Activated CD4-positive, alpha-beta T cell treated with anti-CD3 and anti-CD28 coated beads for 24 hours (primary cell): ENCODE results near the gene RNF144A.

Experiments
- DNase-seq, 2 donors: peaks; one replicate each; pipeline ENCODE4 v3.0.0-alpha.2; 2020; ENCODE audit warnings: low read depth in 2 of 2

The RNF144A gene

DNA sequence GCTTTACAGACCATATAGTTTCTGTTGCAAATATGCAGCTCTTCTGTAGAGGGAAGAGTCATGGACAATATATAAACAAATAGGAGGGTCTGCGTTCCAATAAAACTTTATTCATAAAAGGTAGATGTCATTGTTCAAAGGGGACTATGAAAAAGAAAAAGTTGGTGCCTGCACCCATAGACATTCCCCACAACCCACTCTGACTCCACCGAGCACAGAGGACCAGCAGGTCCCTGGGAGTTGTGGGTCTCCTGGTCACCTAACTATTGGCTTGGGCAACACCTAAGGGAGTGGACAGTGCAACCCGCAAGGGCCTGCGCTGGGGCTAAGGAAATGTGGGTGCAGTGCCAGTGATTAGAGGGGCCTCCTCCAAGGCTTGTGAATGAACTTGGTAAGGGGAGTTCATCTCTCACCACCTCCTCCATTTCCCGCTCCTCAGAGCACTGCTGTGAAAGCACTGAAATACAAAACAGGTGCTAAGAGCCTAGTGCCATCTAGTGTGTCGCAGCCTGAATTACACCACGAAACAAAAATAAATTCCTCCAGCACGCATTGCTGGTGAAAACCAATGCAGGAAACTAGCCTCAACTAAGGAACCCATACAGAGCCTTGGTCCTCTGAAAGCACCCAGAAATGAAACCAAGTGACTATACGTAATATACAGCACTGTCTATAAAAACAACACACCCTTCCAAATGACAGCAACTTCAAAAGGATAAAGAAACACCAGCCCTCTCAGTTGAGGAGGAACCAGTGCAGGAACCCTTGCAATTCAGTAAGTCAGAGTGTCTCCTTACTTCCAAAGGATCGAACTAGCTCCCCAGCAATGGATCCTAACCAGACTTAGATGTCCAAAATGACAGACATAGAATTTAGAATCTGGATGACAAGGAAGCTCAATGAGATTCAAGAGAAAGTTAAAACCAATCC is 166.6 kb downstream of the RNF144A start:
- DNase-seq, result no peak

DNA sequence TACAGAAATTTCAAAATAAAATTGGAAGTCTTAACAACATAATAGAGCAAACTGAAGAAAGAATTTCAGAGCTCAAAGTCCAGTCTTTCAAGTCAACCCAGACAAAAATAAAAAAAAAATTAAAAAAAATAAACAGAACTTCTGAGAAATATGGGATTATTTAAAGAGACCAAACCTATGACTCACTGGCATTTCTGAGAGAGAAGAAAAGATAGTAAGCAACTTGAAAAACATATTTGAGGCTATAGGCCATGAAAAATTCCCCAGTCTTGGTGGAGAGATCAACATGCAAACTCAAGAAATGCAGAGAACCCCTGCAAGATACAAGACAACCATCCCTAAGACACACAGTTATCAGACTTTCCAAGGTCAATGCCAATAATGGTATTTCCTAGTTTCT is 167.4 kb downstream of the RNF144A start:
- no peak for DNase-seq

DNA sequence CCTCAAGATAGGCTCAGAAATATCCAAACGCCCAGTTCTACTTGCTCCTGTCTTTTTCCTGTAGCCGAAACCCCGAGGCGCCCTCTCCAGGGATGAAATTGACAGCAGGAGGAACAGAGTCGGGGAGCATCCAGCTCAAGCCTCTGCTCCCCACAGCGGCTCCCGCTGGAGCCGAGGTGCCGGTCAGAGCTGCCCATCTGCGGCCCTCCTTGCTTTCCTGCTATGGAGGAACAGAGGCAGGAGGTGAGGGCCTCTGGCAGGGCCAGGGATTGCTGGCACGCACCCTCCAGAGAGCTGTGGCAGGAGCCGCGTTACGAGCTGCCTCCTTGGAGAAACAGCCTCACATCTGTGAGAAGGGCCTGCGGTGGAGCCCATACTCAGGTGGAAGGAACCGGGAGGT is 172.1 kb downstream of the RNF144A start:
- no peak for DNase-seq

DNA sequence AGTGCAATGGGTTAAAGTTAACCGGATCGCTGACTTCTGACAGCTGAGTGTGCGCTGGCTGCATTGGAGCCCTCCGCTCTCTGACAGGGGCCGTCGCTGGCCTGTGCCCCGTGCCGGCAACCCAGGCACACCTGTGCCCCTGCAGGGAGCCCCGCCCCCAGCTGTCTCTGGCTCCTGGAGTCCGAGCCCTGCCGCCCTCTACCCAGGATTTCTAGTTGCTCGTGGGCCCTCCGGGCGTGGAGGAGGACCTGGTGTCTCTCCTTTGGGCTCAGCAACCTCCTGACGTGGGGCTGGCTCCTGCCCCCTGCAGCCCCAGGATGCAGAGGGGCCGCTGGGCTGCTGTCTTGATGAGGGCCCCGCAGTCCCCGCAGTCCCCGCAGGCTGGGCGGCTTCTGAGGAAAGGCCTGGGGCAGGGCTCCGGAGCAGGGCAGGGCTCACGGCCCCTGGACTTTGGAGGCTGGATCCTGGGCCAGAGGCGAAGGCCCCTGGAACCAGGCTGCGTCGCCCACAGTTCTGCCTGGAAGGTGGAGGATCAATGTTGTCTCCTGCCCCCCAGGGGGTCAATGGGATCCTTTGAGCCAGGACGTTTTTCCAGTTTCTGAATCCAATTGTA is 172.8 kb downstream of the RNF144A start:
- no peak for DNase-seq

DNA sequence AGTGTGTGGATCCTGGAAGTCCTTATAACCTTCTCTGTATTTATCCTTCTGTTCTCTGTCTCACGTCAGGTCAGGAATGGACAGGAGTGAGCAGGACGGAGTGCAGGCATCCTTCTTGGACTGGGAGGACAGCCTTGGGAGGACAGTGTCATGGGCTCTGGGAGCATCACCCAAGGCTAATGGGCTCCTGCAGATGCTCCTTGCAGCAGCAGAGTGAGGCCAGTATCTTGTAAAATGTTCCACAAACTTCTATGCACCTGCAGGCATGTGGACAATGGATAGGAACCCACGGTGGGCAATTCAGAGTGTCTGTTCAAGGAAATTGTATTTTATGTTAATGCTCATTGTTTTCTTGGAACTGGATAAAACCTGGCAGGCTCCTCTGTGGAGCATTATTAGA is 176.2 kb downstream of the RNF144A start:
- no peak for DNase-seq
